Colon (tissue), 2 donors: ENCODE data around the gene DNAAF5.
"Not testable (repeated sequence)": the region's sequence is repeated elsewhere in the genome, so short reads cannot be mapped to it uniquely, and the experiment has no call there.

ENCODE experiments used
- FAIRE-seq: peaks from 2 replicates; lab custom pipeline; 2012; peaks lifted over from hg19 to GRCh38; lab: Jason Lieb, UNC
- donor health status: control.
- donor health status: control.

DNAAF5 gene

DNA sequence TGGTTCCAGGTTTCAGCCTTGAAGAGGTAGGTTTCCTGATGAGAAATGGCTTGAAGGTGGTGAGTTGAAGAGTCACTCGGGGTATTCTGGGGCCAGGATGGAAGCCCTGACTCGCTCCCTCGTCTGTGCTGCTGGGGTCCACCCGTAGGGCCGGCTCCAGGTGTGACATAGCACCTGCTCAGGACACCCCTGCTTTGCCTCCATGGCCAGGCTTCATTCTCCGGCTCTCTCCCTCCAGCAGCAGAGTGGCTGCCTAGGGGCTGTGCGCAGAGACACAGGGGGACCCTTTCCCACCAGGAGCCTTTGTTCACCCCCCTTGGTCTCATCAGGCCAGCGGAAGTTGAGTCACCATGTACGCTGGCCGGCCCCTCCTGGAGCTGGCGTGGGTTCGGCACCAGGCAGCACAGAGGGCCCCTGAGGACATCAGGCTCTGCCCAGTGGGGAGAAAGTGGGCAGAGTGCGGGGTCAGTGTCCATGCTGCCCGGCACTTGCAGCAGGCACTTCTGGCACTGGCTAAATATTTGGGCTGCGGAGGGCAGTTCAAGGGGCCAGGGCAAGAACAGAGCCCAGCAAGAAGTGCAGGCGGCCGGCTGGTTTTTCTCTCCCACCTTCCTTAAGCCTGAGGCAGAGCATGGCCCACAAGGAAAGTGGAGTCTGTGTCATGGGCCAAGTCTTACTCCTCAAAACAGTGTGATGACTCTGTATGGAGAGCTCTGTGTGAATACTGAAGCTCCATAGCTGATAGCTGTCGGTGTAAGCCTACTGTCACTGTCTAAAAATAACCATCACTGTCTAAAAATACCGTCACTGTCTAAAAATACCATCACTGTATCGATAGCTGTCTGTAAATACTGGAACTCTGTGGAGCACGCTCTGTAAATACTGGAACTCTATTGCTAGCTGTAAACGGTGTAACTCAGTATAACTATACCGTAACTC, 4.3 kb downstream of the DNAAF5 start:
- no peak for FAIRE-seq

DNA sequence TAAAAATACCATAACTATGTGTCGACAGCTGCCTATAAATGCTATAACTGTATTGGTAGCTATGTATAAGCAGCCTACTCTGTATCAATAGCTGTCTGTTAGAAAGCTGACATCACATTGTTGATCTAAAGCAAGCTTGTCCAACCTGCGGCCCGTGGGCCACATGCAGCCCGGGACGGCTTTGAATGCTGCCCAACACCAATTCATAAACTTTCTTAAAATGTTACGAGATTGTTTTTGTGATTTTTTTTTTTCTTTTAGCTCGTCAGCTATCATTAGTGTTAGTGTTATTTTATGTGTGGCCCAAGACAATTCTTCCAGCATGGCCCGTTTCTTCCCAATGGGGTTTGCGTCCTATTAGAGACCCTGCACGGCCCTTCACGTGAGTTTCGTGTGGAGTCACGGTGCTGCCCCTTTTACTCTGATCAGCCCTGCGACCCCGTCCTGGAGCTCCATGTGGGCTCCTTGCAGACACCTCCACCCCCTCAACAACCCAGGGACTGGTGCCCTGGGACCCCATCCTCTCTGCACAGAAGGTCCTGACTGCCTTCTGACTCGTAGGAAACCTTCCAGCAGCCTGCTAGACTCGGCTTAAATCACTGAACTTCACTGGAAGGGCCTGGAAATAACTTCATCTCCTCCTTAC, 5.1 kb downstream of the DNAAF5 start:
- FAIRE-seq: no peak

DNA sequence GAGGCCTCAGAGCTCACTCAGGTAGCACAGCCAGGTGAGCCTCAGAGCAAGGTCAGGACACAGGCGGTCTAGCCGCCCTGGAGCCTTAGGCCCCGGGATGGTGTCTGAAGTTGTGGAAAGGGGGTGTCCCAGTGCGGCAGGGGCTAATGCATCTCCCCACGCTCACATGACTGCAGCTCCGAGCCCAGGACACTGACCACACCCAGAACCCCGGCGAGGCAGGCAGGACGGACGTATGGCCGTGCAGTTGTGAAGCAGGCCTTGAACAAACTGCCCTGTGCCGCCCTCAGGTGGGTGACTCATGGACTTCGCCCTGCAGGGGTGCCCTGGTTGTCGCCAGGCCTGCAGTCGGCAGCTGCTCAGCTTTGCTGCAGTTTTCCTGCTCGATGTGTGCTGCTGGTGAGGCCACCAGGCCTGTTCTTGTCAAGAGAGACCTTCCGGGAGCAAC, 5.6 kb downstream of the DNAAF5 start:
- no peak for FAIRE-seq

DNA sequence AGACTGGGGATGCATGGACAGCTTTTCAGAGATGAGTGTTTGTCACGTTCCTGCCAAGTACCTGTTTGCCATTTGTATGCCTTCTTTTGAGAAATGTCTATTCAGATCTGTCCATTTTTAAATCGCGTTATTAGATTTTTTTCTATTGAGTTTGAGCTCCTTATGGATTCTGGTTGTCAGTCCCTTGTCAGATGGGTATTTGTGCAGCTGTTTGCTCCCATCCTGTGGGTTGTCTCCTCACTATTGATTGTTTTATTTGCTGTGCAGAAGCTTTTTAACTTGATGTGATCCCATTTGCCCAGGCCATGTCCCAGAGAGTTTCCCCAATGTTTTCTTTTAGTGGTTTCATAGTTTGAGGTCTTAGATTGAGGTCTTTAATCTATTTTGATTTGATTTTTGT, 6.1 kb downstream of the DNAAF5 start:
- FAIRE-seq: no peak

DNA sequence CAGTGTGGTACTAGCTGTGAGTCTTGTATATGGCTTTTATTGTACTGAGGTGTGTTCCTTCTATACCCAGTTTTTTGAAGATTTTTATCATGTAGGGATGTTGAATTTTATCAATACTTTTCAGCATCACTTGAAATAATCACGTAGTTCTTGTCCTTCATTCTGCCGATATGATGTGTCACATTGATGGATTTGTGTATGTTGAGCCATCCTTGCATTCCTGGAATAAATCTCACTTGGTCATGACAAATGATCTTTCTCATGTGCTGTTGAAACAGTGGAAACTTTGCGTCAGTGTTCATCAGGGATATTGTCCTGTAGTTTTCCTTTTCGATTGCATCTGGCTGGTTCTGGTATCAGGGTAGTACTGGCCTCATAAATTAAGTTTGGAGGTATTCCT, 7.7 kb downstream of the DNAAF5 start:
- no peak for FAIRE-seq

DNA sequence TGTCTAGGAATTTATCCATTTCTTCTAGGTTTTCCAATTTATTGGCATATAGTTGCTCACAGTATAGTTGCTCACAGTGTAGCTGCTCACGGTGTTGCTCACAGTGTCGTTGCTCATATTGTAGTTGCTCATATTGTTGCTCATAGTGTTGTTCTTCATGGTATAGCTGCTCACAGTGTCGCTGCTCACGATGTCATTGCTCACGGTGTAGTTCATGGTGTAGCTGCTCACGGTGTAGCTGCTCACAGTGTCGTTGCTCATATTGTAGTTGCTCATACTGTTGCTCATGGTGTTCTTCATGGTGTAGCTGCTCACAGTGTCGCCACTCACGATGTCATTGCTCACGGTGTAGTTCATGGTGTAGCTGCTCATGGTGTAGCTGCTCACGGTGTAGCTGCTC, 8.3 kb downstream of the DNAAF5 start:
- no peak for FAIRE-seq

DNA sequence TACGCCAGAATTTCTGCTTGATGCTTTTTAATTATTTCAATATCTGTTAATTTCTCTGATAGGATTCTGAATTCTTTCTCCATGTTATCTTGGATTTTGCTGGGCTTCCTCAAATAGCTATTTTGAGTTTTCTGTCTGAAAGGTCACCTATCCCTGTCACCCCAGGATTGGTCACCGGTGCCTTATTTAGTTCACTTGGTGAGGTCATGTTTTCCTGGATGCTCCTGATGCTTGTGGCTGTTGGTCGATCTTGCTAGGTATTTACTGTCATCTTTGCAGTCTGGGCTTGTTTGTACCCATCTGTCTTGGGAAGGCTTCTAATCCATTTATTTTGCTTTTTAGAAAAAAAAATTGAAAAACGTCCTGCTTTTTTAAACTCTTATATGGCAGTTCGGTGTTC, 11.7 kb downstream of the DNAAF5 start:
- no peak for FAIRE-seq

DNA sequence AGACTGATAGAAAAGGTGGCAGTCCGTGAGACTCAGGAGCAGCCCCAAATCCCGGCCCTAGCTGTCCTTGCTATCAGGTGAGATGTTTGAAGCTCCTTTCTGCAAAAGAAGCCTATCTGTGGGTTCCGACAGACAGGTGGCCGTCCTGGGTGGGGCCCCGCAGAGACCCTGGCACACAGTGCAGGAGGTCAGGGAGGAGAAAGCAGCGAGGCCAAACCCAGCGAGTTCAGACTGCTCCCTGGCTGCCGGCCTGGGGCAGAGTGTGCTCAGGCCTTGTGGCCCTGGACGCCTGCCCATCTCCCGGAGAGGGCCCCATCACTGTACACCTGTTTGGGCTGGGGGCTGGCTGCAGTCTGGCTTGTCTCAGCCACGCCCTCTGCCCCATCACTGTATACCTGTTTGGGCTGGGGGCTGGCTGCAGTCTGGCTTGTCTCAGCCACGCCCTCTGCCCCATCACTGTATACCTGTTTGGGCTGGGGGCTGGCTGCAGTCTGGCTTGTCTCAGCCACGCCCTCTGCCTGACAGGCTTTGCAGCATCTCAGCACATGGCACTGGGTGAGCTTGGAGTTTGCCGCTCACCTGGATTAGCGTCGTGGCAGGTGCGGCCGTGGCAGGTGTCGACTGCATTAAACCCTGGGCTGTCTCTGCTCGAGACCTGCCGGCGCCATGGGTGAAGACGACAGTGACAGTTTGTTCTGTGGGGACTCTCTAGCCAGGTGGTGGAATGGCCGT, 12.4 kb downstream of the DNAAF5 start:
- no peak for FAIRE-seq

DNA sequence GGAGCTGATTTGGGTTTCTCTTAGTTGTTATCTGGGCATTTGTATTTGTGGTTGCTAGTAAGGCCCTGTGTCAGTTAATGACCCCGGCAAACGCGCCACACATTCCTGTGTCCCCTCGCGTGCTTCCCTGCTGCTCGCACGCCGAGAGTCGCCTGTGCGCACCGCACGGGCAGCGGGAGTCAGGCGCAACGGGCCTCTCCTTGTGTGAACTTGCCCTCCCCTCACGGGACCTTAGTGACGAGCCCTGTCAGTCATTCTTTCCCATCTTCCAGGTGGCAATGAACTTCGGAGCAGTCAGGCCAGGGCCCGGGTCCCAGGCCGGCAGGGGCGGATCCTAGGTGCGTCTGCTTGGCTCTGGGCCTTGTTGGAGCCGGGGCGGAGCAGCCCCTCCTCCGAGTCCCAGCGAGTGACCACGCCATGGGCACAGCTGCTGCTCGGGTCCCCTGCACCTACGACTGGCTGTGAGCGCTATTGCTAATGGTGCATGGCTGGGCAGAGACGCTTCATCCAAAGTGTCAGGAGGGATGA, 13.0 kb downstream of the DNAAF5 start:
- no peak for FAIRE-seq

DNA sequence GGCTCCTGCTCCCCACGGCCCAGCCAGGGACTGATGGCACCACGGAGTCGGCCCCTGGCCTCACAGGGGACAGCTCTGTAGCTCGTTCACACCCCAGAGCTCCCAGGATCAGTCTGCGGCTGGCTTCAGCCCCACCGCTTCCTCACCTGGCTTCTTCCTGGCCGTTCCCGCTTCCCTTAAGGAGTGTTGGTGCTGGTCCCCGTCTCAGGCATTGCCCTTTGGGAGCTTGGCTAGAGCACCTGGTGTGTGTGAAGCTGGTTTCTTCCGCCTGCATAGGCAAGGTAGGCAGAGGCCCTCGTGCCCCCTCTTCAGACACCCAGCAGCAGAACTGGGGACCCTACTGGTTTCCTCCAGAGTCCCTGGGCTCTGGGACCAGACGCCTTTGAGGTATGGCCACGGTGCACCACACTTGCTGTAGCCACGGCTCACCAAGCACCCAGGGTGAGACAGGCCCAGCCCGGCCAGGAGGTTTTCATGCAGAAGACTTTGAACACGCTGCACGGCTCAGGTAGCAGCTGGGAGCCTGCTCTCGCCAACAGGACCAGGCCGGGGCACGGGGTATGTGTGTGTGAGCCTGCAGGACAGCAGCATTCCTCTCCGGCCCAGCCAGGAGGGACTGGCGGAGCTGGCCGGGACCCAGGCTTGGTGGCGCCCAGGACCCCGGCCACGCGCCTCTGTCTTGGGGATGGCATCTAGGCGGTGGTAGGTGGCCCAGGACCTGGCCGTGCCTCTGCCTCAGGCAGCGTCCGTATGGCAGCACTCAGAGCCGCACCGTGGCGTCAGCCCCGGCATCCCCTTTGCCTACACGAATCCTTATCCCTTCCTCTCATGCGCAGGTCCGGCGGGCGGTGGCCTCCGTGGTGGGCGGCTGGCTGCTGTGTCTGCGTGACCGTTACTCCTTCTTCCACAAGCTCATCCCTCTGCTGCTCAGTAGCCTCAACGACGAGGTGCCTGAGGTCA, 13.8 kb downstream of the DNAAF5 start:
- FAIRE-seq: no peak

DNA sequence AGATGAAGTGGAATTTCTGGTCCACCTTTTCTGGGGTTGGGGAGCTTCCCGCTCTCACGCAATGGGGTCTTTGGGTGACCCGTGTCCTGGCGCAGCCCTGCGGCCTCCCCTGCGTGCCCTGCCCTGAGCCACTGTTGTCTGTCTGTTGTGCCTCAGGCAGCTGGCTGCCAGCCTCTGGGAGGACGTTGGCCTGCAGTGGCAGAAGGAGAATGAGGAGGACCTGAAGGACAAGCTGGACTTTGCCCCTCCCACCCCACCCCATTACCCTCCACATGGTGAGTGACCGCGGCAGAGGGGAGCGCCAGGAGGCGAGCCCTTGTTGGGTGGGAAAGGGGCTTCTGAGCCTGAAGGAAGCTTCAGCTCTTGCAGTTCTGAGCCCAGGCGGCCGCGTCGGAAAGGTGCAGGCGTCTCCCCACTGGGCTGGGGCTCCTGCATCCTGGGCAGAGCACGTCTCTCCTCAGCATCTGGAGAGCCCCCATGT, 14.7 kb downstream of the DNAAF5 start:
- FAIRE-seq: no peak

DNA sequence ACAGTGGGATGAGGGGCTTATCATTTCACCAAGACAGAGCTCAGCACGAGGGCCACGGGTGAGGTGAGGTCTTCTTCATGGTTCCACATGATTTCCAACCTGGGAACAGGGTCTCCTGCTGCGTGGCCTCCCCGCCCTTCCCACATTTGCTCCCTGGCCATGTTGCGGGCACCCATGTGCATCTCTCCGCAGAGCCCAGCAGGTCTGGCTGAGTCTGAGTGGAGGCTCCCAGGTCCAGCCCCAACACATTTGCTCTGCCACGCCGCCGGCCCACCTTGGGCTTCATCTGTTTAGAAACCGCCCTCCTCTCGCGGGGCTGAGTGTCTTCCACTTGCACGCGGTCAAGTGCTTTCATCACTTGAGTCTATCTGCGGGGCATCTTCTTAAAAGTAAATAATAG, 15.4 kb downstream of the DNAAF5 start:
- FAIRE-seq: no peak

DNA sequence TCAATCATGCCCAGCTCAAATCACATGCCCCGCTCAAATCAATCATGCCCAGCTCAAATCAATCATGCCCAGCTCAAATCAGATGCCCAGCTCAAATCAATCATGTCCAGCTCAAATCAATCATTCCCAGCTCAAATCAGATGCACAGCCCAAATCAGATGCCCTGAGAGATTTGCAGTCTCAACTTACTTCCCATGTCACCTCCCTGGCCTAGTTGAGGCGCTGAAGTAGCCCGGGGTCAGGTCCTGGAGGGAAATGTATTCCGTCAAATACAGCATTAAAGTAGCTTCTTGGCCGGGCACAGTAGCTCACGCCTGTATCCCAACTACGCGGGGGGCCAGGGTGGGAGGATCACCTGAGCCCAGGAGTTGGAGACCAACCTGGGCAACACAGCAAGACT, 16.3 kb downstream of the DNAAF5 start:
- no peak for FAIRE-seq

DNA sequence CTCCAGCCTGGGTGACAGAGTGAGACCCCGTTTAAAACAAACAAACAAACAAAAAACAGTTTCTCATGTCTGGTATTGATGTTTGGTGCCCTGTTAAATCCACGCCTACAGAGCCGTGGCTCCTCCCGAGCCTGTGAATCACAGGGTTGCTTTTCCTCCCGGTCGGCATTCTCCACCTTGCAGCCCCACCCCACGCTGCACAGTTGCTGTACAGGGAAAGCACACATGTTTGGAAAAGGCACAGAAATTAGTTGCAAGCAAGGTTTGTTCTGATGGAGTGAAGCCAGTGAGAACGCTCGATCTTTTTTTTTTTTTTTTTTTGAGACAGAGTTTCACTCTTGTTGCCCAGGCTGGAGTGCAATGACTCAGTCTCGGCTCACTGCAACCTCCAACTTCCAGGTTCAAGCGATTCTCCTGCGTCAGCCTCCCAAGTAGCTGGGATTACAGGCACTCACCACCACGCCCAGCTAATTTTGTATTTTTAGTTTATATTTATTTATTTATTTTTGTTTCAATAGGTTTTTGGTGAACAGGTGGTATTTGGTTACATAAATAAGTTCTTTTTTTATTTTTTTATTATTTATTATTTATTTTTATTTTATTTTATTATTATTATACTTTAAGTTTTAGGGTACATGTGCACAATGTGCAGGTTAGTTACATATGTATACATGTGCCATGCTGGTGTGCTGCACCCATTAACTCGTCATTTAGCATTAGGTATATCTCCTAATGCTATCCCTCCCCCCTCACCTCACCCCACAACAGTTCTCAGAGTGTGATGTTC, 17.0 kb downstream of the DNAAF5 start:
- not testable (repeated sequence) for FAIRE-seq

DNA sequence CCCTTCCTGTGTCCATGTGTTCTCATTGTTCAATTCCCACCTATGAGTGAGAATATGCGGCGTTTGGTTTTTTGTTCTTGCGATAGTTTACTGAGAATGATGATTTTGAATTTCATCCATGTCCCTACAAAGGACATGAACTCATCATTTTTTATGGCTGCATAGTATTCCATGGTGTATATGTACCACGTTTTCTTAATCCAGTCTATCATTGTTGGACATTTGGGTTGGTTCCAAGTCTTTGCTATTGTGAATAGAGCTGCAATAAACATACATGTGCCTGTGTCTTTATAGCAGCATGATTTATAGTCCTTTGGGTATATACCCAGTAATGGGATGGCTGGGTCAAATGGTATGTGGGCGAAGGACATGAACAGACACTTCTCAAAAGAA, 17.6 kb downstream of the DNAAF5 start:
- not testable (repeated sequence) for FAIRE-seq

DNA sequence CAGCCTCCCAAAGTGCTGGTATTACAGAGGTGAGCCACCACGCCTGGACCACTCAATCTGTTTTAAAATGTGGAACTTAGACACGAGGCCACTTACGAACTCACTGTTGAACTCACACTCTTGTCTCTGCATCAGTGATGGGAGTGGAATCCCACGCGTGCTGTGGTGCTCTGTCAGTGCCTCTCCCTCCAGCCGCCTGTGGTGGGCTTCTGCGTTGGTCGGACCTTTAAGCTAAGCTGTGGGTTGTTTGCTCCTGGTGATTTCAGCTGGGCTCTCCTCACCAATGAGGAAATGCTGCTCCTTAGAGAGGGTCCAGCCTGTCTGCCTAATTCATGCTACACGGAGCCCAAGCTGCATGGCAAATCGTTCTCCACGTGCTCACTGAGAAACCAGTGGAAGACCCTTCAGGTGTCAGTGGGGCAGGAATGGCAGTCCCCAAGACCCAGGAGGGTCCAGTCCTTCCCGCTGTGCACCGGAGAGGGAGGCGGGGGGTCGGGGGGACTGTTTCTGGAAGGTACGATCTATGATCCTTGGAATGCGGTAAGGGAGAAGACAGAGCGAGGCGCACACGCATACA, 18.4 kb downstream of the DNAAF5 start:
- no peak for FAIRE-seq

DNA sequence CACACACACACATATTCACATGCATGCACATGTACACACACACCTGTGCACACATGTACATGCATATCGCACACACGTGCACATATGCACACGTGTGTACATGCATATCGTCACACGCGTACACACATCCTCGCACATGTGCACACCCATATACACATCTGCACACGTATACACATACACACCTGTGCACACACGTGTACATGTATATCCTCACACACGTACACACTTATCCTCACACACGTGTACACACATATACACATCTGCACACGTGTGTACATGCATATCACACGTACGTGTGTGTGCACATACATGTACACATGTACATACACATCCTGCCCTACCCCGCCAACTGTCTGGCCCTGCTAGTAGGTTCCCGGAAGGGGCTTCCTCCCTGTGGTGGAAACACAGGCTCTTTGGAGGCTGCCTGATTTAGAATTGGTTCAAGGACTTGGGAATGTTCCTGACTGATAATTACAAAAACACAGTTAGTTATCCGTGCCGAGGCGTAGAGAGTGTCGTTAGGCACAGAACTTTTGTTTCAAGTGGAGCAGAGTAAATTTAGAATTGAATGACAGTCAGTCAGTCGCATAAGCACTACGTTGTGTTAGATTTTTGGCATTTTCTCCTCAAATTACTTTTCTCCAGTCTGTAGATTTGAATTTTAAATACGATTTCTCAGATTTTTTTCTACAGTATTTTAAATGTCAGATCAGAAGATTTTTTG, 19.1 kb downstream of the DNAAF5 start:
- FAIRE-seq: no peak

DNA sequence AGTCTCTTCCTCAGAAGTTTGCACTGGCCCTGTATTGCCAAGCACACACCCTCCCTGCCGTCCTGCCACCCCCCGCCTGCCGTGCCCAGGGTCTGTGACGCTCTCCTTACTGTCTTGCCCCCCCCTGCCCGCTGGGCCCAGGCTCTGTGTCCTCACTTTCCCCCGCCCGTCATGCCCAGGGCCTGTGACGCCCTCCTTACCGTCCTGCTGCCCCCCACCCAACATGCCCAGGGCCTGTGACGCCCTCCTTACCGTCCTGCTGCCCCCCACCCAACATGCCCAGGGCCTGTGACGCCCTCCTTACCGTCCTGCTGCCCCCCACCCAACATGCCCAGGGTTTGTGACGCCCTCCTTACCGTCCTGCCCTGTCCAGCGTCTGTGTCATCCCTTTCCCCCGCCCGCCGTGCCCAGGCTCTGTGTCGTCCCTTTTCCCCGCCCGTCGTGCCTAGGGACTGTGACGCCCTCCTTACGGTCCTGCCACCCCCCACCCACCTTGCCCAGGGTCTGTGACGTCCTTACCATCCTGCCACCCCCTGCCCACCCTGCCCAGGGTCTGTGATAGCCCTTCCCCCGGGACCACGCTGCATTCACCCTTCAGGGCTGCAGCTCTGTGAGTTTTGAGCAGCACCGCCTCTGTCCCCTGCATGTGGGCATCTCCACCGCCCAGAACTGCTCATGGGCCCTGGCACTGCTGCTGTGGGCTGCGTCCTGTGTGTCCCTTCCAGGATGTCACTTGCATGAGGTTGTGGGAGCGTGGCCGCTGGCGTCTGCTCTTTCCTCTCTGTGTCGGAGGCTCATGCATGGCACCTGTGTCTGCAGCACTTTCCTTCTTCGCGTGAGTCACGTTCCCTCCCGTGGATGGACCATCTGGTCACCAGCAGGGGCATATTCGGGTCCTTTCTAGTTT, 19.9 kb downstream of the DNAAF5 start:
- FAIRE-seq: no peak
